Measurements from ENCODE around the gene FRMD4B.

GRCh38 chr3:69182588-69183316, 203.1 kb downstream of the FRMD4B start:
- no peak for TF ChIP-seq EP300 (IDR thresholded peaks at IDR 0.05)
- no peak for TF ChIP-seq POLR2AphosphoS5 (IDR thresholded peaks at IDR 0.05)
- TF ChIP-seq, protein P1, sequence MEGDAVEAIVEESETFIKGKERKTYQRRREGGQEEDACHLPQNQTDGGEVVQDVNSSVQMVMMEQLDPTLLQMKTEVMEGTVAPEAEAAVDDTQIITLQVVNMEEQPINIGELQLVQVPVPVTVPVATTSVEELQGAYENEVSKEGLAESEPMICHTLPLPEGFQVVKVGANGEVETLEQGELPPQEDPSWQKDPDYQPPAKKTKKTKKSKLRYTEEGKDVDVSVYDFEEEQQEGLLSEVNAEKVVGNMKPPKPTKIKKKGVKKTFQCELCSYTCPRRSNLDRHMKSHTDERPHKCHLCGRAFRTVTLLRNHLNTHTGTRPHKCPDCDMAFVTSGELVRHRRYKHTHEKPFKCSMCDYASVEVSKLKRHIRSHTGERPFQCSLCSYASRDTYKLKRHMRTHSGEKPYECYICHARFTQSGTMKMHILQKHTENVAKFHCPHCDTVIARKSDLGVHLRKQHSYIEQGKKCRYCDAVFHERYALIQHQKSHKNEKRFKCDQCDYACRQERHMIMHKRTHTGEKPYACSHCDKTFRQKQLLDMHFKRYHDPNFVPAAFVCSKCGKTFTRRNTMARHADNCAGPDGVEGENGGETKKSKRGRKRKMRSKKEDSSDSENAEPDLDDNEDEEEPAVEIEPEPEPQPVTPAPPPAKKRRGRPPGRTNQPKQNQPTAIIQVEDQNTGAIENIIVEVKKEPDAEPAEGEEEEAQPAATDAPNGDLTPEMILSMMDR (IDR thresholded peaks at IDR 0.05) = no peak

Data from esophagus muscularis mucosa (tissue), 4 donors.